Adipocyte (in vitro differentiated cells): ENCODE results near the gene RNU1-2.
"Not testable (repeated sequence)": the region's sequence is repeated elsewhere in the genome, so short reads cannot be mapped to it uniquely, and the experiment has no call there.

Experiments used
- DNase-seq: peaks from one replicate; pipeline ENCODE4 v3.0.0-alpha.2; 2015; ENCODE audit warnings: low read depth
- H3K27me3 ChIP-seq: replicated peaks from 2 replicates; pipeline ENCODE4 v1.7.0; 2013; ENCODE audit warnings: mild to moderate bottlenecking, low read length, moderate library complexity; ENCODE audit not compliant: control insufficient read depth, insufficient read depth
- H3K36me3 ChIP-seq: 2 replicates; pipeline ENCODE4 v1.7.0; 2013; ENCODE audit warnings: low read length, mild to moderate bottlenecking, moderate library complexity; ENCODE audit not compliant: control insufficient read depth, insufficient read depth, severe bottlenecking
- H3K4me1 ChIP-seq: 2 replicates; pipeline ENCODE4 v1.7.0; 2013; ENCODE audit warnings: mild to moderate bottlenecking, low read length, moderate library complexity; ENCODE audit not compliant: control insufficient read depth, insufficient read depth
- H3K4me3 ChIP-seq: 2 replicates; pipeline ENCODE4 v1.7.0; 2013; ENCODE audit warnings: mild to moderate bottlenecking, low read length, moderate library complexity
- H3K9ac ChIP-seq: 2 replicates; pipeline ENCODE4 v1.7.0; 2013; ENCODE audit warnings: mild to moderate bottlenecking, low read length, moderate library complexity
- H3K9me3 ChIP-seq: 2 replicates; pipeline ENCODE4 v1.7.0; 2013; ENCODE audit warnings: mild to moderate bottlenecking, low read length, moderate library complexity; ENCODE audit not compliant: control insufficient read depth

The RNU1-2 gene

GRCh38 chr1:16904560-16905109, 8.9 kb downstream of the RNU1-2 start:
- no peaks in the 10 kb centered on the region for H3K36me3 ChIP-seq
- peak overlapping the region; percentile 93 for H3K9ac ChIP-seq
- H3K4me3 ChIP-seq = peak overlapping the region; percentile 84
- H3K4me1 ChIP-seq = peaks cover 22% of the 10 kb centered on the region
- no peaks in the 10 kb centered on the region for H3K27me3 ChIP-seq
- peak; percentile 100 for DNase-seq
- peaks cover 4% of the 10 kb centered on the region for H3K9me3 ChIP-seq

GRCh38 chr1:16905110-16905867, 9.5 kb downstream of the RNU1-2 start:
- Histone ChIP-seq H3K36me3 (no peaks in the 10 kb centered on the region), H3K9ac (peak overlapping the region; percentile 93), H3K4me1 (peaks cover 22% of the 10 kb centered on the region), H3K4me3 (peak overlapping the region; percentile 84), H3K27me3 (no peaks in the 10 kb centered on the region), H3K9me3 (peaks cover 4% of the 10 kb centered on the region)
- DNase-seq = peak; percentile 76

GRCh38 chr1:16905868-16906702, 10.3 kb downstream of the RNU1-2 start:
- peak overlapping the region; percentile 84 for H3K4me3 ChIP-seq
- no peaks in the 10 kb centered on the region for H3K36me3 ChIP-seq
- peaks cover 22% of the 10 kb centered on the region for H3K4me1 ChIP-seq
- no peaks in the 10 kb centered on the region for H3K27me3 ChIP-seq
- DNase-seq = no peak
- H3K9me3 ChIP-seq = peaks cover 4% of the 10 kb centered on the region
- H3K9ac ChIP-seq = peak overlapping the region; percentile 93

GRCh38 chr1:16906873-16907272, 11.1 kb downstream of the RNU1-2 start:
- Histone ChIP-seq H3K4me3 (no peak overlapping the region), H3K9me3 (peaks cover 4% of the 10 kb centered on the region), H3K4me1 (peaks cover 22% of the 10 kb centered on the region), H3K9ac (no peak overlapping the region), H3K36me3 (no peaks in the 10 kb centered on the region), H3K27me3 (no peaks in the 10 kb centered on the region)
- DNase-seq = no peak

GRCh38 chr1:16907870-16908758, 12.3 kb downstream of the RNU1-2 start:
- Histone ChIP-seq H3K9ac (no peak overlapping the region), H3K4me1 (peaks cover 20% of the 10 kb centered on the region), H3K4me3 (no peak overlapping the region), H3K36me3 (no peaks in the 10 kb centered on the region), H3K27me3 (no peaks in the 10 kb centered on the region), H3K9me3 (peaks cover 4% of the 10 kb centered on the region)
- no peak for DNase-seq

GRCh38 chr1:16911851-16912721, 16.3 kb downstream of the RNU1-2 start:
- peaks cover 11% of the 10 kb centered on the region for H3K4me1 ChIP-seq
- not testable (repeated sequence) for DNase-seq, H3K36me3 ChIP-seq, H3K9me3 ChIP-seq, H3K4me3 ChIP-seq, H3K27me3 ChIP-seq, H3K9ac ChIP-seq

GRCh38 chr1:16912742-16913141, 17.0 kb downstream of the RNU1-2 start:
- not testable (repeated sequence) for H3K4me3 ChIP-seq, H3K36me3 ChIP-seq, DNase-seq, H3K9me3 ChIP-seq, H3K9ac ChIP-seq, H3K27me3 ChIP-seq
- peaks cover 11% of the 10 kb centered on the region for H3K4me1 ChIP-seq

GRCh38 chr1:16913181-16913832, 17.5 kb downstream of the RNU1-2 start:
- Histone ChIP-seq H3K4me3 (peak overlapping the region; percentile 87), H3K9me3 (no peaks in the 10 kb centered on the region), H3K9ac (peak overlapping the region; percentile 89), H3K4me1 (peaks cover 11% of the 10 kb centered on the region), H3K36me3 (no peaks in the 10 kb centered on the region), H3K27me3 (no peaks in the 10 kb centered on the region)
- DNase-seq = no peak

GRCh38 chr1:16913833-16914662, 18.3 kb downstream of the RNU1-2 start:
- Histone ChIP-seq H3K4me1 (peaks cover 11% of the 10 kb centered on the region), H3K9me3 (no peaks in the 10 kb centered on the region), H3K27me3 (no peaks in the 10 kb centered on the region), H3K9ac (peak overlapping the region; percentile 90), H3K36me3 (no peaks in the 10 kb centered on the region), H3K4me3 (peak overlapping the region; percentile 87)
- DNase-seq = peak; percentile 98
